GM23338 (cell line): ENCODE results near the gene KCNK17. TPM values are rescaled to one million over a fixed set of nuclear protein-coding genes. Genes with fewer than 3 reads are reported as not detected.

Source experiments
- ATAC-seq: fragments of 200-7000 bp; cut with Tn5 transposase; 3 replicates; pipeline ENCODE4 v1.9.1; 2020
- DNase-seq: peaks from one replicate; pipeline ENCODE4 v3.0.0-alpha.2; 2015; ENCODE audit warnings: low spot score
- H2AFZ ChIP-seq: fragments of 200-600 bp; sonication (generic); 2 replicates; pipeline ENCODE4 v1.8.0; 2016; ENCODE audit warnings: antibody characterized with exemption, mild to moderate bottlenecking, moderate library complexity
- H3F3A ChIP-seq: fragments of 200-600 bp; sonication (generic); replicated peaks from 2 replicates; pipeline ENCODE4 v1.8.0; 2017; ENCODE audit warnings: antibody characterized with exemption, mixed run types, low read depth
- H3K27ac ChIP-seq: fragments of 200-600 bp; sonication (generic); 2 replicates; pipeline ENCODE4 v1.6.1; 2016; ENCODE audit warnings: low read depth
- H3K27me3 ChIP-seq: fragments of 200-600 bp; sonication (generic); 2 replicates; pipeline ENCODE4 v1.8.0; 2016; ENCODE audit warnings: mild to moderate bottlenecking, mixed run types, moderate library complexity; ENCODE audit not compliant: insufficient read depth
- H3K36me3 ChIP-seq: fragments of 200-600 bp; sonication (generic); 2 replicates; pipeline ENCODE4 v1.8.0; 2016; ENCODE audit warnings: mild to moderate bottlenecking; ENCODE audit not compliant: insufficient read depth
- H3K4me1 ChIP-seq: fragments of 200-600 bp; sonication (generic); 2 replicates; pipeline ENCODE4 v1.8.0; 2016; ENCODE audit warnings: mild to moderate bottlenecking, moderate library complexity; ENCODE audit not compliant: insufficient read depth
- H3K4me2 ChIP-seq: fragments of 200-600 bp; sonication (generic); 2 replicates; pipeline ENCODE4 v1.7.1; 2017; ENCODE audit warnings: mixed run types
- H3K4me3 ChIP-seq: fragments of 200-600 bp; sonication (generic); 2 replicates; pipeline ENCODE4 v1.6.1; 2016; ENCODE audit warnings: mixed run types
- H3K79me2 ChIP-seq: fragments of 200-600 bp; sonication (generic); replicated peaks from 2 replicates; pipeline ENCODE4 v1.8.0; 2017; ENCODE audit warnings: mild to moderate bottlenecking; ENCODE audit not compliant: insufficient read depth
- H3K9me2 ChIP-seq: fragments of 200-600 bp; sonication (generic); 2 replicates; pipeline ENCODE4 v1.8.0; 2017; ENCODE audit not compliant: insufficient read depth
- H4K20me1 ChIP-seq: fragments of 200-600 bp; sonication (generic); replicated peaks from 2 replicates; pipeline ENCODE4 v1.8.0; 2017; ENCODE audit warnings: mild to moderate bottlenecking; ENCODE audit not compliant: insufficient read depth
- H3K27ac Mint-ChIP-seq: 2 replicates; pipeline ENCODE4 v1.8.0; 2020; ENCODE audit warnings: inconsistent platforms, mild to moderate bottlenecking, moderate library complexity, mixed read lengths
- H3K27me3 Mint-ChIP-seq: 3 replicates; pipeline ENCODE4 v1.8.0; 2022; ENCODE audit warnings: low read depth, mild to moderate bottlenecking, moderate library complexity, mixed read lengths, inconsistent platforms; ENCODE audit not compliant: insufficient read depth, poor library complexity
- H3K36me3 Mint-ChIP-seq: 3 replicates; pipeline ENCODE4 v1.8.0; 2021; ENCODE audit warnings: low read depth, mild to moderate bottlenecking, inconsistent platforms, moderate library complexity, mixed read lengths
- H3K4me1 Mint-ChIP-seq: 3 replicates; pipeline ENCODE4 v1.8.0; 2020; ENCODE audit warnings: mild to moderate bottlenecking, inconsistent platforms, mixed read lengths
- H3K4me3 Mint-ChIP-seq: 3 replicates; pipeline ENCODE4 v1.8.0; 2021; ENCODE audit warnings: moderate library complexity, mild to moderate bottlenecking, inconsistent platforms, mixed read lengths
- H3K9me3 Mint-ChIP-seq: 3 replicates; pipeline ENCODE4 v1.8.0; 2020; ENCODE audit warnings: moderate library complexity, mild to moderate bottlenecking, inconsistent platforms, mixed read lengths
- CTCF ChIP-seq, 2 experiments: fragments of 200-600 bp in 1 of 2; sonication (generic) in 1 of 2; conservative IDR thresholded peaks; 2 replicates each; pipeline versions ENCODE4 v1.5.1 to v1.6.1; 2016 to 2017; ENCODE audit warnings: antibody characterized with exemption in 2 of 2, low read depth in 2 of 2, mild to moderate bottlenecking in 2 of 2, moderate library complexity in 1 of 2
- ETS1 ChIP-seq: IDR thresholded peaks from 2 replicates; pipeline ENCODE4 v1.6.1; 2016; ENCODE audit warnings: antibody characterized with exemption
- REST ChIP-seq: IDR thresholded peaks from one replicate; pipeline ENCODE4 v1.6.1; 2018; ENCODE audit warnings: antibody characterized with exemption; ENCODE audit not compliant: unreplicated experiment
- ZNF331 ChIP-seq: fragments of 250-450 bp; sonication (Bioruptor Pico); IDR thresholded peaks from 2 replicates; pipeline ENCODE4 v1.5.0; 2020; ENCODE audit warnings: low read depth, mild to moderate bottlenecking, moderate library complexity
- ZNF462 ChIP-seq: fragments of 250-450 bp; sonication (Bioruptor Pico); IDR thresholded peaks from 2 replicates; pipeline ENCODE4 v1.5.0; 2020; ENCODE audit warnings: mild to moderate bottlenecking, moderate library complexity
- polyA plus RNA-seq: library from polyadenylated mRNA; unstranded; fragments of >200 nt; fragmentation: Nextera tagmentation; extraction: Ambion mirVana; gene quantifications from 2 replicates; pipeline ENCODE4 v1.2.1, GENCODE V29; 2016
- total RNA-seq: library from RNA; depleted of rRNA; stranded (reverse); fragments of >200 nt; shearing (Covaris generic); gene quantifications from 2 replicates; pipeline ENCODE4 v1.2.3, GENCODE V29; 2014

The KCNK17 gene
- total and polyA plus RNA-seq, 2 experiments from 2014 or later: 2.2 to 3.1 TPM

- no peak for TF ChIP-seq REST
Measured at GRCh38 chr6:39274471-39274870, 39.7 kb downstream of the KCNK17 start (continued).

GRCh38 chr6:39273406-39273821 lies 40.8 kb downstream of the KCNK17 start:
- Histone ChIP-seq H3K27me3 (no peaks in the 10 kb centered on the region), H3K36me3 (0 out of 2 replicates have a peak, but pooled peaks cover 2% of the 10 kb centered on the region), H3K4me3 (no peak overlapping the region), H2AFZ (peak overlapping the region; percentile 74; the same call in 1 of the 2 replicates), H3K9me2 (no peaks in the 10 kb centered on the region; the same call in 1 of the 2 replicates), H3K79me2 (no peaks in the 10 kb centered on the region), H3F3A (no peaks in the 10 kb centered on the region), H3K4me2 (peak overlapping the region; percentile 15; the same call in 1 of the 2 replicates), H3K27ac (no peak overlapping the region), H3K4me1 (peaks cover 38% of the 10 kb centered on the region), H4K20me1 (no peaks in the 10 kb centered on the region)
- Mint-ChIP-seq H3K27me3 (peaks cover 4% of the 10 kb centered on the region), H3K9me3 (no peaks in the 10 kb centered on the region; the same call in 2 of the 3 replicates), H3K27ac (no peak overlapping the region), H3K4me3 (no peak overlapping the region), H3K4me1 (peaks cover 31% of the 10 kb centered on the region), H3K36me3 (no peaks in the 10 kb centered on the region)
- TF ChIP-seq ZNF462 (no peak), ETS1 (no peak), ZNF331 (CRISPR knock-in tag) (no peak), CTCF (conservative IDR thresholded peaks at IDR 0.05; ENCODE audit: low read depth in 2 of 2) (0 out of 4 replicates have a peak, but pooled peaks of 1 of the 2 experiments have one; percentile 0)
- DNase-seq (peak; percentile 38), ATAC-seq (peak; percentile 92)
